Astrocyte (in vitro differentiated cells and primary cell): ENCODE measurements around the gene NLN.

Source experiments
- EZH2 ChIP-seq: IDR thresholded peaks from 2 replicates; pipeline ENCODE4 v1.6.1; 2012; ENCODE audit warnings: mild to moderate bottlenecking, low read length, inconsistent platforms; ENCODE audit not compliant: insufficient read depth
- TF ChIP-seq, protein P1 (sequence below): IDR thresholded peaks from 2 replicates; pipeline ENCODE4 v1.5.1; 2011; ENCODE audit warnings: low read depth, mild to moderate bottlenecking, inconsistent platforms, low read length, moderate library complexity; ENCODE audit not compliant: insufficient read depth

DNA sequence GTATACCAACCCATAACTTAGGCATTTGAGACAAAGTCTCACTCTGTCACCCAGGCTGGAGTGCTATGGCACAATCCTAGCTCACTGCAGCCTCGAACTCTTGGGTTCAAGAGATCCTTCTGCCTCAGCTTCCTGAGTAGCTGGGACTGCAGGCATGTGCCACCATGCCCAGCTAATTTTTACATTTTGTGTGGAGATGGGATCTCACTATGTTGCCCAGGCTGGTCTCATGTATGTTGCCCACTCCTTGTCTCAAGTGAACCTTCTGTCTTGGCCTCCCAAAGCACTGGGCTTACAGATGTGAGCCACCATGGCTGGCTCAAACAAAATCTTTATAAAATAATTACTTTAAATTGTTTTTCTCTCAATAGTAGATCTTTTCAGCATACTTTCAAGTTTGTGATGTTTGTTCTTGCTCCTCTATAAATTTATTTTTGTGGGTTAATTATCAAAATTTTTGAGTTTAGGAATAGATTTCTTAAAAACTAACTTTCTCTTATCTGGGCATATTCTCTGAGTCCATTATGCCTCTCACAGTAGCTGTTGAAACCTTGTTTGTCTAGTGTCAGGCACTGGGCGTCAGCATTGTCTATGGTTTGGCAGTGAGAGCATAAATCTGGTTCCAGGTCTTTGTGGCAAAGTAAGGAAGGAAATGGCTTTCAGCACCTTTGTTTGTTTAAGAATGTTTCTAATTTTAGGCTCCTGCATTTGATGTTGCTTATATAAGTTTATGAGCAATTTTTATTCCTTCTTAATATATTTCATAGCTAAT is 38.7 kb downstream of the NLN start:
- TF ChIP-seq, protein P1, sequence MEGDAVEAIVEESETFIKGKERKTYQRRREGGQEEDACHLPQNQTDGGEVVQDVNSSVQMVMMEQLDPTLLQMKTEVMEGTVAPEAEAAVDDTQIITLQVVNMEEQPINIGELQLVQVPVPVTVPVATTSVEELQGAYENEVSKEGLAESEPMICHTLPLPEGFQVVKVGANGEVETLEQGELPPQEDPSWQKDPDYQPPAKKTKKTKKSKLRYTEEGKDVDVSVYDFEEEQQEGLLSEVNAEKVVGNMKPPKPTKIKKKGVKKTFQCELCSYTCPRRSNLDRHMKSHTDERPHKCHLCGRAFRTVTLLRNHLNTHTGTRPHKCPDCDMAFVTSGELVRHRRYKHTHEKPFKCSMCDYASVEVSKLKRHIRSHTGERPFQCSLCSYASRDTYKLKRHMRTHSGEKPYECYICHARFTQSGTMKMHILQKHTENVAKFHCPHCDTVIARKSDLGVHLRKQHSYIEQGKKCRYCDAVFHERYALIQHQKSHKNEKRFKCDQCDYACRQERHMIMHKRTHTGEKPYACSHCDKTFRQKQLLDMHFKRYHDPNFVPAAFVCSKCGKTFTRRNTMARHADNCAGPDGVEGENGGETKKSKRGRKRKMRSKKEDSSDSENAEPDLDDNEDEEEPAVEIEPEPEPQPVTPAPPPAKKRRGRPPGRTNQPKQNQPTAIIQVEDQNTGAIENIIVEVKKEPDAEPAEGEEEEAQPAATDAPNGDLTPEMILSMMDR: peak; percentile 32
- TF ChIP-seq EZH2: no peak
